Stimulated activated memory B cell treated with anti-CD40 and anti-IgM and Interleukin-4, amounts not matched to agents 10 μg/mL and 1 μg/mL and 100 μg/mL, for 72 hours (primary cell): ENCODE results near the gene HERC2.

Experiments used
- ATAC-seq: fragments of 150-1000 bp; cut with Tn5 transposase; 2 replicates; pipeline ENCODE4 v1.10.0; 2021
- H3K27ac Mint-ChIP-seq: one replicate; pipeline ENCODE4 v1.8.0; 2022; ENCODE audit warnings: mild to moderate bottlenecking, mixed read lengths
- H3K27me3 Mint-ChIP-seq: one replicate; pipeline ENCODE4 v1.8.0; 2022; ENCODE audit warnings: mixed read lengths
- H3K36me3 Mint-ChIP-seq: one replicate; pipeline ENCODE4 v1.8.0; 2022; ENCODE audit warnings: mixed read lengths
- H3K4me1 Mint-ChIP-seq: one replicate; pipeline ENCODE4 v1.8.0; 2022; ENCODE audit warnings: mixed read lengths
- H3K4me3 Mint-ChIP-seq: one replicate; pipeline ENCODE4 v1.8.0; 2022; ENCODE audit warnings: mild to moderate bottlenecking, moderate library complexity, mixed read lengths
- H3K9me3 Mint-ChIP-seq: one replicate; pipeline ENCODE4 v1.8.0; 2022; ENCODE audit warnings: mixed read lengths

The HERC2 gene

GRCh38 chr15:28084547-28084946, 237.4 kb downstream of the HERC2 start:
- Mint-ChIP-seq H3K9me3 (peaks cover 6% of the 10 kb centered on the region), H3K27ac (no peak overlapping the region), H3K27me3 (peaks cover 55% of the 10 kb centered on the region), H3K36me3 (peaks cover 5% of the 10 kb centered on the region), H3K4me3 (no peak overlapping the region), H3K4me1 (peaks cover 13% of the 10 kb centered on the region)
- ATAC-seq: no peak

- Mint-ChIP-seq H3K36me3 (no peaks in the 10 kb centered on the region), H3K9me3 (peaks cover 1% of the 10 kb centered on the region), H3K4me1 (peaks cover 13% of the 10 kb centered on the region), H3K27me3 (peaks cover 55% of the 10 kb centered on the region), H3K27ac (no peak overlapping the region), H3K4me3 (no peak overlapping the region)
- ATAC-seq: no peak
Observed at GRCh38 chr15:28082891-28083684, 238.9 kb downstream of the HERC2 start.

GRCh38 chr15:28081594-28081993, 240.4 kb downstream of the HERC2 start:
- Mint-ChIP-seq H3K27me3 (peaks cover 46% of the 10 kb centered on the region), H3K27ac (no peak overlapping the region), H3K4me3 (no peak overlapping the region), H3K36me3 (no peaks in the 10 kb centered on the region), H3K9me3 (no peaks in the 10 kb centered on the region), H3K4me1 (peaks cover 6% of the 10 kb centered on the region)
- ATAC-seq: no peak

GRCh38 chr15:28080386-28080785, 241.6 kb downstream of the HERC2 start:
- H3K9me3 Mint-ChIP-seq: no peaks in the 10 kb centered on the region
- peaks cover 36% of the 10 kb centered on the region for H3K27me3 Mint-ChIP-seq
- no peak overlapping the region for H3K27ac Mint-ChIP-seq
- no peaks in the 10 kb centered on the region for H3K36me3 Mint-ChIP-seq
- no peak overlapping the region for H3K4me3 Mint-ChIP-seq
- H3K4me1 Mint-ChIP-seq: no peaks in the 10 kb centered on the region
- no peak for ATAC-seq

- H3K36me3 Mint-ChIP-seq: no peaks in the 10 kb centered on the region
Observed at GRCh38 chr15:28079313-28079969, 242.5 kb downstream of the HERC2 start.

GRCh38 chr15:28078191-28078719, 243.7 kb downstream of the HERC2 start:
- Mint-ChIP-seq H3K36me3 (no peaks in the 10 kb centered on the region), H3K27me3 (peaks cover 27% of the 10 kb centered on the region), H3K4me3 (no peak overlapping the region), H3K4me1 (no peaks in the 10 kb centered on the region), H3K27ac (no peak overlapping the region), H3K9me3 (no peaks in the 10 kb centered on the region)
- peak; percentile 34 for ATAC-seq

More at GRCh38 chr15:28079313-28079969, 242.5 kb downstream of the HERC2 start:
- Mint-ChIP-seq H3K27ac (no peak overlapping the region), H3K4me1 (no peaks in the 10 kb centered on the region), H3K4me3 (no peak overlapping the region), H3K9me3 (no peaks in the 10 kb centered on the region), H3K27me3 (peaks cover 27% of the 10 kb centered on the region)
- ATAC-seq: peak; percentile 49

GRCh38 chr15:28075573-28075972, 246.4 kb downstream of the HERC2 start:
- Mint-ChIP-seq H3K36me3 (no peaks in the 10 kb centered on the region), H3K27ac (no peak overlapping the region), H3K9me3 (no peaks in the 10 kb centered on the region), H3K4me1 (no peaks in the 10 kb centered on the region), H3K4me3 (no peak overlapping the region), H3K27me3 (peaks cover 27% of the 10 kb centered on the region)
- ATAC-seq: no peak

GRCh38 chr15:28068930-28069329, 253.0 kb downstream of the HERC2 start:
- peaks cover 5% of the 10 kb centered on the region for H3K9me3 Mint-ChIP-seq
- ATAC-seq: no peak
- H3K36me3 Mint-ChIP-seq: no peaks in the 10 kb centered on the region
- H3K27ac Mint-ChIP-seq: no peak overlapping the region
- no peaks in the 10 kb centered on the region for H3K4me1 Mint-ChIP-seq
- H3K4me3 Mint-ChIP-seq: no peak overlapping the region
- H3K27me3 Mint-ChIP-seq: peaks cover 20% of the 10 kb centered on the region

GRCh38 chr15:28066231-28066630, 255.7 kb downstream of the HERC2 start:
- H3K9me3 Mint-ChIP-seq: peaks cover 11% of the 10 kb centered on the region
- no peak for ATAC-seq
- H3K27me3 Mint-ChIP-seq: peaks cover 20% of the 10 kb centered on the region
- H3K27ac Mint-ChIP-seq: no peak overlapping the region
- H3K4me1 Mint-ChIP-seq: no peaks in the 10 kb centered on the region
- no peaks in the 10 kb centered on the region for H3K36me3 Mint-ChIP-seq
- H3K4me3 Mint-ChIP-seq: no peak overlapping the region
